T1000 (cell line): ENCODE data around the gene LNX1.

Experiments used
- DNase-seq: peaks from one replicate; lab custom pipeline; 2025; ENCODE audit warnings: mixed read lengths; lab: John Stamatoyannopoulos, UW

Gene LNX1

DNA sequence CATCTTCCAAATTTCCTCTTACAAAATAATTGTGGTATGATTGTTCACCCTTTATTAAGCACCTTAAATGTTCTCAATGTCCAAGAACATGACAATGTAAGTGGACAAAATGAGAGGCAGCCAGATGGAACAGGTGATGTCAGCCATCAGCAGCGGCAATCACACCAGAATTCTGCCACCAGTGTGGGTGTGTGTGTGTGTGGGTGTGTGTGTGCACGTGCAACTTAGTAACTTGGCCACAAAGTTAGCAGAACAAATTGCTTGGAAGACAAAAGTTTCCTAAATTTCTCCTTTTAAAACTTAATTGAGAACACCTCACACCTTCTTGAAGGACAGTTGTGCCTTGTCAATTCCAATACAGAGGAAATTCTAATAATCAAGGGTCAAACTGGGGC lies 18.7 kb downstream of the LNX1 start:
- DNase-seq, result no peak

DNA sequence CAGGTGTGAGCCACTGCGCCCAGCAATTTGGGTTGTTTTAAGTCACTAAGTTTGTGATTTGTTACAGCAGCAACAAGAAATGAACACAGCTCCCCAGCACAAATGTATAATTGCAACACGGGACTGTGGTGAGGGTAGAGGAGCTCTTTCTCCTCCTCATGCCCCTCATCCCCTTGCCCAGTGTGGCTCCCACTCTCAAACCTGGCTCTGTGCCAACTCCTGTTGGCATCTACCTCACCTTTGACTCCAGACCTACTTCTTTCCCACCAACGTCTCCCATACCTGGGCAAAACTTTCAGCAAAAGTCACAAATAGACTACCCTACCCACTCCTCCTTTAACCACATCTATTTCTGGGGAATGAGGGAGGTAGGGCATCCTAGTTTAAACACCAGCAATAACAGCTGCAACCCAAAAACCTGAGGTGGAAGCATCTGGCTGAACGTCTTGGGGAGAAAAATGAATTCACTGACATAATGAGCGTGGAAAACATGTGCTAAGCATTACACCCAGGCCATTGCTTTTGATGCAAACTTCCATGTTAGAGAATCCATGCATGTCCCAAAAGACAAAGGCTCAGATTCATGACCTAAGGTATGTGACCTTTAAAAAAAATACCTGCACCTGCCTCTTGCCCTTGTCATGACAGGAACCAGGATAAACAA lies 19.2 kb downstream of the LNX1 start:
- no peak for DNase-seq

DNA sequence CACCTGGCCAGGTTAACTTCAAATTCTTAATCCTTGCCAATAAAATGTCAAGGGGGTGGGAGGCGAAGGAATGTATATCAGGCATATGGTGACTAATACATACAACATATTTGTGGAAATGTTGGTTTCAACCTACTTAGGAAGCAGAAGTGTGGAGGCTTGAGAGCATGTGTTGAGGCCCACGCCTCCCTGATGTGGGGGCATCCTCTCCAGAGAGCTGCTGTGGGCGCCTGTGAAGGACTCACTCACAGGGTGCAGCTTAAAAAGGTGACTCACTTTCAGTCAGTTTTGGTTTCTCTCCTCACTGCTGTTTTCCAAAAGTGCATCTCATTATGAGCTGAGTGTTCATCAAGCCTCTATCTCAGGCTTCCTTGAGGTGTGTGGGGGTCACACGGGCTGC lies 27.5 kb downstream of the LNX1 start:
- no peak for DNase-seq

DNA sequence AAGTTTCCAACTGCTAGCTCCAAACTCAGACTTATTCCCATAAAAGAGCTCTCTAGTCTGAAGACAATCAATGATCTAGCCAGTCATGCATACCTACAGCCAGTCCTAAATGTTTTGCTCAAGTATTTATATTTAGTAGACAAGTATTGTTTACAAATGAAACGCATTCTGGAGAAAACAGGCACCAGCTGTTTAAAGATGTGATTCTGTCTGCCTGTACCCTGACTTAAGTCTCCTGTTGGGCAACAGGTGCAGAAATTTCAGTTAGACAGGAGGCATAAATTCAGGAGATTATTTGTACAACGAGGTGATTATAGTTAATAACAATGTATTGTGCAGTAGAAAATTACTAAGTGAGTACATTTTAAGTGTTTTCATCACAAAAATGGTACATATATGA lies 28.9 kb downstream of the LNX1 start:
- DNase-seq, result no peak

DNA sequence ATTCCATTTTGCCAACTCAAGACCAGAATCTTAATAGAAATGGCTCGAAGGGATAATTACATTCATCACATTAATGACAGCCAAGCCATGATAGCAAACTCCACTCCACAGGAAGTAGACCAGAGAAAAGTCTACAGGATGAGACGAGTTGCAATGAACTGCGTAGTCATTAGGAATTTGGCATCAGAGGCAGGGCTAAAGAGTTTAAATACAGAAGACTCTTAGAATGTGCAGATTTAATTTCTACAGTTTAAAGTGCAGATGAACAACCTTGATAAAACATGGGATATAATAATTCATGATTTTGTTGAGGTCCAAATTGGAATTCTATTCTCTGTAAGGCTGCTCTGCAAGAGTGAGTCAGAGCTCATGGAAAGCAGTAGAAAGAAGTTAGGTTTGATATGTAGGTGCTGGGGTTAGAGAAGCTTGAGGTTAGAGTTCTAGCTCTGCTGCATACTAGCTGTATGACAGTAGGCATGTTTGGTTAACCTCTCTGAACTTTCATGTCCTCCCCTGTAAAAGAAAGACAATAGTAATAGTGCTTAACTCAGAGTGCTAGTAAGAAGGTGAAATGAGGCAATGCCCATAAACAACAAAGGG lies 32.2 kb downstream of the LNX1 start:
- no peak for DNase-seq

DNA sequence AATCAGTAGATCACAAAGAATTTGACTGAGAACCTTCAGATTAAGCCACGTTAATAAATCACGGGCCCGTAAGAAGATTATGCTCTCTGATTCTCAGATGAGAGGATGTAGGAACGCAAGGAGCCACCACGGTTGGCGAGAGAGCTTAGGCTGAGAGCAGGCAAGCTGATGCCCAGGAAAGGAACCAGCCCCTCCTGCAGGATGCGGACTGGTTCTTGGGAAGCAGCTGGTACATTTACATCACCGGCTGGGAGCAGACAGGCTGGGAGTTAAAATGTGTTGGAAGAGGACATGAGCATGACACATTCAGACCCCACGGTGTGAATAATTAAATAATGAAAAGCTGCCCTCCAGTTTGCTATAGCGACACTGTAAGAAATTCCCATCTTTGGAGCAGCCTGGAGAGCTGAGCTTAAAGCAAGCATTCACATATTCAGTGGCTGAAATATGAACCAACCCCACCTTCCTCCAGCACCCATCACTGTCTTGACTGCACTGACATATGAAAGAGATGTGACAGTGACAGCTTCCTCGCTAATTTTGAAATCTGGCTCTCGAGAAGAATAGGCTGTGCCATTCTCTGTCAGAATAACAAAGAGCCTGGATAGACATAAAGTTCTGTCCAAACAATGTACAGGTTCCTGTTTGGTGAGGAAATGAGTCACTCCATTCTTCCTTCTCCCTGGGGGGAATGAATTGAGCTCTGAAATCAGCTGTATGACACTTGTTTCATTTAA lies 33.1 kb downstream of the LNX1 start:
- DNase-seq, result no peak

DNA sequence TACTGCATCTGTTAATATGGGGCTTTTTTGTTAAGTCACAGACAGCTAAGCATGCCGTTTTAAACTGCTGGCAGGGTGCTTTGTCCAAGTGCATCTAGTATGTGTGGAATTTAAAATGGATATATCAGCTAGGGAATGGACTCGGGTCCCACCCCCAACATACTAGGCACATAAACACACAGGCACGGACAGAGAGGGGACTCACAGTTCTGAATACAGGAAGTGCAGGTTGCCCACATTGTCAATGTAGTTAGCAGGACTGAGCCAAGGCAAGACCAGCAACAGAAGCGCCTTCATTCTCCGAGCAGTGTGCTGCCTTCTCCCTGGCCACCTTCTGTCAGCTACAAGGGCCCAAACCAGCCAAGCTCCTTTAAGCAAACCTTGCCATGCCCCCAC lies 33.6 kb downstream of the LNX1 start:
- DNase-seq, result no peak

DNA sequence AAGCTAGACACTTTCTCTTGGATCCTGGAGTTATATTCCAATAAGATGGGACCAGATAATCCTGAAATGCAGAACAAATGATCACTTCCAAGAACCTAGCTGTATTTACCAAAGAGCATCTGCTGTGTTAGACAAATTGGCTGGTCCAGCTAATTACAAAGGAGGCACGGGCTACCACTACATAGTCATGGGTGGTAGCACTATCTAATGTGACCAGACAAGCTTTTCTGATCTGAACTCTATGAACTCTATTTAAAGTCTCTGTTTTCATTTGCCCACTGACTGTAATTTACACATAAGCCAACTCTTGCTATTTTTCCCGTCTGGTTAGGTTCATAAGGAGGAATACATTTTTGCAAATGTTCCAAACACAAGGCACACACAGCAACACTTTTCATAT lies 34.6 kb downstream of the LNX1 start:
- DNase-seq, result no peak

DNA sequence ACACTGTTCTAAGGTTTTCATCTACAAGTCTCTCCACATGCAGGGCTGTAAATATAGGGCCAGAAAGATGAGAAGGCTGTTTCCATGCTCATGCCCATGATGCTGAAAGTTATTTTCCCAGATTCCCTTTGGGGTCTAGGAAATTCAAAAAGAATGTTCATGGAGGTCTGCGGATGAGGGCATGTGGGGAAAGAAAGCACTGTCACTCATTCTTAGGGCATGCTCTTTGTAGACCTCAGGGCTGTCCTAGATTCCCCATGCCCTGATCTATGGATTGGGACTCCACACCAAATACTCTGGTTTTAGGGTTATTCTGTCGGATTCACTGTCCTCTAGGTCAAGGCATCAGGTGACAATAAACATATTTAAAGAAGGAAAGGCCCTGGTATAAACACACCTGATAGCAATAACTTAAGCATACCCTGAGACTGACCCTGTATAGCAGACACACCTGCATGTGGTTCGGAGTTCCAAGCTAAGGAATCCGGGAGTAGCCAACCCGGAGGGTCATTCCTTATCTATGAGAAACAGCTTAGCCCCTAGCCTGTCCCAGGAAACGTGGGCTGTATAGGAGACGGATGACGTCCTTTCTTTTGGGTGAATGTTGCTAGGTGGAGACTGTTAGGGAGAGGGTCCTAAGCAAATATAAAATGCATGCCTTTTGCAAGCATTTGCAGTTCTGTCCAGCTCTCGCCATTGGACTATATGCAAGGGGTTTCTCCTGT lies 37.6 kb downstream of the LNX1 start:
- DNase-seq, result no peak

DNA sequence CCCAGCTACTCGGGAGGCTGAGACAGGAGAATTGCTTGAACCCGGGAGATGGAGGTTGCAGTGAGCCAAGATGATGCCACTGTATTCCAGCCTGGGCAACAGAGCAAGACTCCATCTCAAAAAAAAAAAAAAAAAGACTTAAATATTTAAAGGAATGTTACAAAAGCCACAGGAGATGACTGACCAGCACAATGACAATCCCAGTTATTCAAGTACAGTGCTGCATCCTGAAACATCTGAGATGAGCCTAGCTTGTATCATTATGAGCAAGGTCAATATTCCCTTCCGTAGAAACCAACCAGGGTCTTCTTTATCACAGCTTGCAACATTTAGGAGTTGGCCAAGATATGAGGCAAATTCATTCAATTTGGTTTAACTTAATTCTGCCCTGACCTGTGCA lies 38.6 kb downstream of the LNX1 start:
- no peak for DNase-seq

DNA sequence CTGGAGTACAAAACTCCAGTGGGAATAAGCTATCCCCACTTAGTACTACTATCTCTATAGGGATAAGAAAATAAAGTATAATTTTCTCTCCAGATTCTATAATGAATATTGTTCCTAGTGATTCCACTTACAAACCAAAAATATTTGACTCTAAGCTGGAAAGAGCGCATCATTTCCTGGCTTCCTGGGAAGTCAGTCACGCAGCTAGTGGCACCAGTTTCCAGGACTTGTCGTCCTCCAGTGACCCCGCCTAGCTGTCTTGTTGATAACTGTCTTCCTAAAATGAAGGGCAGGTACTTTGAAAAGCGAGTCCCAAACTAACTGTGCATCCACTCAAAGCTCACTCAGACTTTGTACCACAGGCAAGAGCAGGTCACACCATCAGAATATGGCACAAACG lies 39.3 kb downstream of the LNX1 start:
- DNase-seq, result no peak

DNA sequence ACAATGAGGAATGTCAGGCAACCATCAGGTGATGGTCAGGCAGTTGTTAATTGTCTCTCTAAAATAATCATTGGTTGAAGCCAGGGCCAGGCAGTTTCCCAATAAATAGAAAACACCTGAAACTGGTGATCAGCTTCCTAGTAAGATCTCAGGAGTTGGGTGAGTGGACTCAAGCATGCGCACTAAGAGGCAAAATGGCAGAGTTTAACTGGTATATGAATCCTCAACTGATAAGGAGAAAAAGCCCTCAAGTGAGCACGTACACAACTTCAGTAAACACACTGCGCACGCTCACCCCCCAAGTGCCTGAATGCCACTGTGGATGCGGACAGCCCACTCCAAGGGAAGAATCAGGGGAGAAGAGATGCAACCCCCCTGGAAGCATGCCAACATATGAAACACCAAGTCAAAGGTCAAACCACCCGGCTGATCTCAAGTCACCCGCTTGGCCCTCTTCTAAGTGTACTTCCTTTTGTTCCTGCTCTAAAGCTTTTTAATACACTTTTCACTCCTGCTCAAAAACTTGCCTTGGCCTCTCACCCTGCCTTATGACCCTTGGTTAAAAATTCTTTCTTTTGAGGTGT lies 39.9 kb downstream of the LNX1 start:
- DNase-seq, result no peak

DNA sequence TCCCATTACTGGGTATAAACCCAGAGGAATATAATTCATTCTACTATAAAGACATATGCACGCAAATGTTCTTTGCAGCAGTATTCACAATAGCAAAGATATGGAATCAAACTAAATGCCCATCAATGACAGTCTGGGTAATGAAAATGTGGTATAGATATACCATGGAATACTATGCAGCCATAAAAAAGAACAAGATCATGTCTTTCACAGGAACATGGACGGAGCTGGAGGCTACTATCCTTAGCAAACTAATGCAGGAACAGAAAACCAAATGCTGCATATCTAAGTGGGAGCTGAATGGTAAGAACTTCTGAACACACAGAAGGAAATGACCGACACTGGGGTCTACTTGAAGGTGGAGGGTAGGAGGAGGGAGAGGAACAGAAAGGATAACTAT lies 42.6 kb downstream of the LNX1 start:
- no peak for DNase-seq

DNA sequence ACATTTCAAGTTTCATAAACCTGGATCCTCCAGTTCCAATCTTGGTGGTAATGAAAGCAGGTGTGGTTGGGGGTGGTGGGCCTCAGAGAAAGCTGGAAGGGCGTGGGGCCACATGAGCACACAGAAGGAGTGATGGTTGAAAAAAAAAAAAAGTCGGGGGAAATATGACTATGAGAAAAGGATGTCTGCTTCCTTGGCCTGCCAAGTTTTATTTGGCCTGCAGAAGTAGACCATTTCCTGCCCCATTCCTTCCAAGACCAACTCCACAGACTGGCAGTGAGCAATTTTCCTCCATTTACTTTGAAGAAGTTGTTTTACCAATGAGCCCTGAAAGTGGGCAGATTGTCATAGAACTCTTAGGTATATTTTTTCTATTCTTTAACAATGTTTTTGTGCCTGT lies 43.3 kb downstream of the LNX1 start:
- no peak for DNase-seq

DNA sequence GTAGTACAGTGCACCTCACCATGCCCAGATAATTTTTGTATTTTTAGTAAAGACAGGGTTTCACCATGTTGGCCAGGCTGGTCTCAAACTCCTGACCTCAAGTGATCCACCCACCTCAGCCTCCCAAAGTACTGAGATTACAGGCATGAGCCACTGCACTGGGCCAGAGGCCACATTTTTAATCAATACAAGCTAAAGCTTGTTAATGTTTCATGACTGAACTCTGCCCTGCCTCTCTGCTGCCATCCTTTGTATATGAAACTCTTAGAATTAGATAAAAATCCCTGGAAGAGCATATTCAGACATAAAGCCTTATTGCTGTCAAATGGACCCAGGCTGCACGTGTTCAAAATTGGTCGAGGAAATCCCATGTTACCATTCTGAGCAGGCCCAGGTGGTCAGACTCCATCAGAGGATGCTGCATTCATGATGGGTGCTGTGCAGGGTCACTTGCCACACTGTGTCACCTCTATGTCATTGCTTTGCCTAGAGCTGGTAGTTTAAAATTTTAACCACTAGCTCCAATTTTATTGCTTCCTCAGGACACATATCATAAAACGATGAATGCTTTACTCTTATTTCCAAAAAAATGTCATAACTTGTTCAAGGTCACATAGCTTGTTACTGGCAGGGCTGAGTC lies 45.2 kb downstream of the LNX1 start:
- DNase-seq, result no peak

DNA sequence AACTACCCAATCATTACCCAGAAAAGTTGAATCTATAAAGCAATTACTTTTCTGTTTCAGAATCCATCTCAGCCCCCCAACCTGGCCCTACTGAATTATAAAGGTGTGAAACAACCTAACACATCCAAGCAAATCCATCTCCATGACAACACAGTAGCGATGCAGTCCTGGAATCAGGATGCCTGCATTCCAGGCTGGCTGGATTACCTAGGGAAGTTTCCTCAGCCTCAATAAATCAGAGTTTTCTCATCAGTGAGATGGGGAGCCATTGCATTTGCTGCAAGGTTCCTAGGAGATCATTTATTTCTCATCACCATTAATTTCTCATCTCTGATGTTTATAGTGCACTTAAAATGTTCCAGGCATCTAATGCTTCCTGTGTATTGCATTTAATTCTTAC lies 46.0 kb downstream of the LNX1 start:
- DNase-seq, result no peak

DNA sequence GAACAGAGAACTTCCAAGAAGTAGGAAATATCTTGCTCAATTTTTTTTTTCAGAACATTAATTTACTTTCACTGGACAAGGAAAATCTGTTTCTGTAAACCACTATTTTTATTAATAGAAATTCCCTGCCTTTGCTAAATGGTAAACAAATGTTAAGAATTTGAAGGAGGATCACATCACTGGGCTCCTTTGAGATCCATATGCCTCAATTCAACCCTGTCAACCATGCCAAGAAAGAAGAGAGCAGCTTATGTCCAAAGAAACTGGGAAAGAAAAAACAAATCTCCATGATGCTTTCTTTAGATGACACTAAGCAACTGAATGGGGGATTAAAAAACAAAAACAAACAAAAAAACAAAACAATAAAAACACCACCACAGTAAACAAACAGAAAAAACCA lies 47.7 kb downstream of the LNX1 start:
- no peak for DNase-seq

DNA sequence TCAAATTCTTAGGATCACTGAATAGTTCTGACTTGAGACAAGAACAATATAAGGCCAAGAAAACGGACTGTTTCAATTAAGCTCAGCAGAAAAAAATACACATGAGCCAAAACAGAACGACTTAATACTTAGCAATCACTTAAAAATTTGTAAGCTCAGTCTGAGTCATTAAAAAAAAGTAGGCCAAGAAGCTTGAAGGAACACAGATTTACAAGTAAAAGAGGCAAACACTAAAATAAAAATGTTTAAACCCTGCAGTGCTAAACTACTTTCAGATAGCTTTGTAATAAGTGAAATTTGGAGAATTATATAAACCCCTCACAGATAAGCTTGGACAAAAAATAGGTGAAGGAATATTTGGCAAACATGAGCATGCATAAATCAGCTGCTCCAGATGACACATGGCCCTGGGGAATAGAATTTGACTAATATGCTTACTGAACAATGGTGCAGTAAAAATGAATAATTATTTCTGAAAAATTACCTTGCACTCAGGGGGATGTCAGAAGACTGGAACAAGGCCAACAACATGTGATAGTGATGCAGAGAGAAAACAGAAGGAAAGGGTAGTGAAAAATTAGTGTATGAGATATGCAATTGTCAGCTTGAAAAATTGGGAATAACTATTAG lies 49.6 kb downstream of the LNX1 start:
- no peak for DNase-seq

DNA sequence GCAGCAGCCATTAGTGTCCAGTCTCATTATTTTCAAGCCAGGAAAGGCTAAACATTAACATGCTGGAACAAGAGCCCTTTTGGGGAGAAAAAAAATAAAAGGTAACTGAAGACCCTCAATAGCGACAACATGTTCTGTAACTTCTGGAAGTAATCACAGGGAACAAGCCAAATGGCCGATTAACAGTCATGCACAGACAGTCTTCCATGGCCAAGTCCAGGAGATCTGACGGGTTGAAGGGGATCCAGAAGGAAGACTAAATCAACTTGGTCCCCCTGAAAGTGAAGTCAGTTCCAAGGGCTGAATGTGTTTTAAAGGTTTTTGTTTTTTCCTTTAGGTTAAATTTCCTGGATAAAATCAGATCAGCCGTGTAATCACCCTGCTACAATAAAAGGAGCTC lies 52.5 kb downstream of the LNX1 start:
- no peak for DNase-seq

DNA sequence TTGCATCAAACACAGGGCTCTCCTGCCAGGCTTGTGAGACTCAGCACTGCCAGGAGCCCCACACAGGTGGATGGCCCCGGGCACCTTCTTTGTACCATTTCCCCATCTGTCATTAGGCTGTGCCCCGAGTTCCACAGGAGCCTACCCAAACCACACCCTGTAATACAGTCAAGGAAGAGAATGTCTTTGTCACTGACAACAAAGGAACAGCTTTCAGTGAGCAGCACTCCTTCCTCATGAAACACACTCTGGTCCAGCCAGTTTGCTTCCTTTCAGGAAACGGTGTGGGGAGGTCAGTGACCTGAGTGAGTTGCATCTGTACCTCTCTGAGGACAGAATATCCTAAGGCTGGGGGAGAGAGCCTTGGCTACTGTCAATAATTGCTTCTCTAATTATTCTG lies 53.7 kb downstream of the LNX1 start:
- DNase-seq, result no peak

DNA sequence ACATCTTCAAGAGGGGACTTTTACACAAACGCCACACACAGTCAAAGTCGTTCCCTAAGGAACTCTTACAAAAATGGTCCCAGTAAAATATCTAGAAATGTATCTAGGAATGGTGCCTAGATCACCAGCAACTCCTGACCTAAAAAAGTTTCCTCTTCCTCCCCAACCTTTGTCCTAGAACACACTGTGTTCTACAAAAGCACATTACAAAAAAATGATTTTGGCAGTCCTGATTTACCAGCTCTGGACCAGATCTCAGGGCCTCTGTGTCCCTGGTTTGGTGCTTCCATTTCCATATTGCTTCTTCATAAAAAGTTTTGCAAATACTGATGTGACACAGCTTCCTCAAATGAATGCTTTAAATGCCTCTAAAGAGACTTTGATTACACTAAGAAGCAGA lies 55.0 kb downstream of the LNX1 start:
- no peak for DNase-seq

DNA sequence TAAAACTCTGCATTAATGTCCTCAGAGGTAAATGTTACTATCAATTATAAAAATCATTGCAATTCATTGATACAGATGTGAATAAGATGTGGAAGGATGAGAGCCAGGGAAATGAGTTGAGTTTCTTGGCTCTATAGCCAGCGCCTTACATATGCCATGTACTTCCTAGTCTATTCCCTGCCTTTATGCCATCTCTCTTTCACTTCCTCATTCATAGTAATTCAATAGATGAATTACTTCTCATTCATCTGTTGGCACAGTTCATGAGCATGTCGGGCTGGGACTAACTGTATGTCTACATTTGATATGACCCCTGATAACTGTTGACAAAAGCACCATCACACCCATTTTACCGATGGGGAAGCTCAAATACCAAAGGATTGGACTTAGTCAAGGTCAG lies 55.7 kb downstream of the LNX1 start:
- no peak for DNase-seq
